Measurements from ENCODE around the gene LPCAT1. TPM values are rescaled to one million over a fixed set of nuclear protein-coding genes. Genes with fewer than 3 reads are reported as not detected.

LPCAT1 gene
- total RNA-seq, 1 experiment from 2014 or later: 75.0 TPM

DNA sequence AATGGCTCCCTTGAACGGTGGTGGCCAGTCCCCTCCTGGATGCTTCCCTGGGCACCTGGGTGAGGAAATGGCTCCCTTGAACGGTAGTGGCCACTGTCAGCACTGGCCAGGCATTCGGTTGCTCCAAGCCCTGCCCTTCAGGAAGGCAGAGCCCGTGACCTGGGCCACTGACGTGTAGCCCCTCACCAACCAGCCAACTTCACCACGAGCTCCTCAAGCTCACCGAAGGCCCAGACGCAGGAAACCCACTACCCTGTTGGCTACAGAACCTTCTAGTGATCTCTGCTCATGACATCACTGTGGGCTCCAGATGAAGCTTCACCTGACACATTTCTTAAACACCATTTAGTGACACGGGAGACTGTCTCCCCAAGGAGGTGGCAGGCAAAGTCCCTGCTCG lies 87.7 kb downstream of the LPCAT1 start:
- TF ChIP-seq SP1 (IDR thresholded peaks at IDR 0.05; ENCODE audit: low read depth): no peak
- no peak for TF ChIP-seq ZNF274 (IDR thresholded peaks at IDR 0.05; ENCODE audit: low read depth, low read length)
- no peak for TF ChIP-seq TCF7L2 (IDR thresholded peaks at IDR 0.05; ENCODE audit: borderline replicate concordance, extremely low read depth, insufficient read depth, insufficient read length)
- TF ChIP-seq, protein P1, sequence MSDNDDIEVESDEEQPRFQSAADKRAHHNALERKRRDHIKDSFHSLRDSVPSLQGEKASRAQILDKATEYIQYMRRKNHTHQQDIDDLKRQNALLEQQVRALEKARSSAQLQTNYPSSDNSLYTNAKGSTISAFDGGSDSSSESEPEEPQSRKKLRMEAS (IDR thresholded peaks at IDR 0.05): no peak
- TF ChIP-seq, protein P2, sequence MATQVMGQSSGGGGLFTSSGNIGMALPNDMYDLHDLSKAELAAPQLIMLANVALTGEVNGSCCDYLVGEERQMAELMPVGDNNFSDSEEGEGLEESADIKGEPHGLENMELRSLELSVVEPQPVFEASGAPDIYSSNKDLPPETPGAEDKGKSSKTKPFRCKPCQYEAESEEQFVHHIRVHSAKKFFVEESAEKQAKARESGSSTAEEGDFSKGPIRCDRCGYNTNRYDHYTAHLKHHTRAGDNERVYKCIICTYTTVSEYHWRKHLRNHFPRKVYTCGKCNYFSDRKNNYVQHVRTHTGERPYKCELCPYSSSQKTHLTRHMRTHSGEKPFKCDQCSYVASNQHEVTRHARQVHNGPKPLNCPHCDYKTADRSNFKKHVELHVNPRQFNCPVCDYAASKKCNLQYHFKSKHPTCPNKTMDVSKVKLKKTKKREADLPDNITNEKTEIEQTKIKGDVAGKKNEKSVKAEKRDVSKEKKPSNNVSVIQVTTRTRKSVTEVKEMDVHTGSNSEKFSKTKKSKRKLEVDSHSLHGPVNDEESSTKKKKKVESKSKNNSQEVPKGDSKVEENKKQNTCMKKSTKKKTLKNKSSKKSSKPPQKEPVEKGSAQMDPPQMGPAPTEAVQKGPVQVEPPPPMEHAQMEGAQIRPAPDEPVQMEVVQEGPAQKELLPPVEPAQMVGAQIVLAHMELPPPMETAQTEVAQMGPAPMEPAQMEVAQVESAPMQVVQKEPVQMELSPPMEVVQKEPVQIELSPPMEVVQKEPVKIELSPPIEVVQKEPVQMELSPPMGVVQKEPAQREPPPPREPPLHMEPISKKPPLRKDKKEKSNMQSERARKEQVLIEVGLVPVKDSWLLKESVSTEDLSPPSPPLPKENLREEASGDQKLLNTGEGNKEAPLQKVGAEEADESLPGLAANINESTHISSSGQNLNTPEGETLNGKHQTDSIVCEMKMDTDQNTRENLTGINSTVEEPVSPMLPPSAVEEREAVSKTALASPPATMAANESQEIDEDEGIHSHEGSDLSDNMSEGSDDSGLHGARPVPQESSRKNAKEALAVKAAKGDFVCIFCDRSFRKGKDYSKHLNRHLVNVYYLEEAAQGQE (IDR thresholded peaks at IDR 0.05; ENCODE audit: low read depth): no peak
- intact Hi-C loops (cut with micrococcal nuclease): no loop called here
- ATAC-seq (no peak), DNase-seq (ENCODE audit: low read depth, low spot score) (no peak)
- no peak overlapping the region for H3K27ac ChIP-seq (ENCODE audit: low read depth, low read length)
- H2AFZ ChIP-seq (ENCODE audit: low read depth, low read length, poor library complexity, severe bottlenecking): no peak overlapping the region
- peaks cover 5 to 10% of the 10 kb centered on the region in 2 experiments for H3K4me1 ChIP-seq (ENCODE audit: control insufficient read depth in 1 of 2, insufficient read depth in 2 of 2, low read length in 2 of 2)
- no peak overlapping the region for H3K4me2 ChIP-seq (ENCODE audit: low read length)
- H3K9me2 ChIP-seq (ENCODE audit: insufficient read depth): no peaks in the 10 kb centered on the region
- H3K36me3 ChIP-seq (ENCODE audit: control insufficient read depth in 1 of 2, insufficient read depth in 2 of 2, low read length in 2 of 2): no peaks in the 10 kb centered on the region
- H4K20me1 ChIP-seq (ENCODE audit: insufficient read depth): no peaks in the 10 kb centered on the region
- no peaks in the 10 kb centered on the region for H3K27me3 ChIP-seq (ENCODE audit: insufficient read depth, low read length)
- POLR2A ChIA-PET: no interaction called here
- RAD21 ChIA-PET (ENCODE audit: low non-redundant PET in 1 of 2, low total read pairs in 2 of 2, uncharacterized antibody in 2 of 2, unreplicated experiment in 2 of 2): no interaction called here
- H3K9me3 ChIP-seq (ENCODE audit: control insufficient read depth in 1 of 2, insufficient read depth in 1 of 2, low read depth in 1 of 2, low read length in 2 of 2): no peaks in the 10 kb centered on the region
- no TSS peak for BruUV-seq (replicated peaks)
- no peak overlapping the region for H3K9ac ChIP-seq (ENCODE audit: low read length)
- H3K4me3 ChIP-seq (replicated peaks in 1 of 2; ENCODE audit: low read depth in 1 of 2, low read length in 2 of 2): no peak overlapping the region
- no peaks in the 10 kb centered on the region for H3K79me2 ChIP-seq (ENCODE audit: insufficient read depth, low read length)
- CTCF ChIA-PET: no interaction called here

DNA sequence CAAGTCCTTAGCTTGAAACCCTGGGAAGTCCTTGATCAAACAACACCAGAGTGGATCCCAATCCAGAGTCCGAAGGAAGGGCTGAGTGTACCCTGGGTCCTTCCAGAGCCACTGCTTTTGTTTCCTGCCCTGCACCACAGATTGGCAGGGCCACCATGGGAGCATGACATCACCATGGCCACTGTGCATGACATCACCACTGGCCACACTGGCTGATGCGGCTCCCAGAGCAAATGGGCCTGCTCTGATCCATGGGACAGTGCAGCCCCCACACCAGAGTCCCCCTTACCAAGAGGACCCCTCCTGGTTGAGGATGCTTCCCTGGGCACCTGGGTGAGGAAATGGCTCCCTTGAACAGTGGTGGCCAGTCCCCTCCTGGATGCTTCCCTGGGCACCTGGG lies 88.4 kb downstream of the LPCAT1 start:
- H3K27ac ChIP-seq (ENCODE audit: low read depth, low read length): no peak overlapping the region
- no peaks in the 10 kb centered on the region for H3K9me2 ChIP-seq (ENCODE audit: insufficient read depth)
- H3K4me3 ChIP-seq (replicated peaks in 1 of 2; ENCODE audit: low read depth in 1 of 2, low read length in 2 of 2): no peak overlapping the region
- no peak overlapping the region for H3K4me2 ChIP-seq (ENCODE audit: low read length)
- H3K36me3 ChIP-seq (ENCODE audit: control insufficient read depth in 1 of 2, insufficient read depth in 2 of 2, low read length in 2 of 2): no peaks in the 10 kb centered on the region
- H3K4me1 ChIP-seq (ENCODE audit: control insufficient read depth in 1 of 2, insufficient read depth in 2 of 2, low read length in 2 of 2): peaks cover 5 to 10% of the 10 kb centered on the region in 2 experiments
- H3K9ac ChIP-seq (ENCODE audit: low read length): no peak overlapping the region
- intact Hi-C loops (cut with micrococcal nuclease): no loop called here
- TF ChIP-seq ZFX (IDR thresholded peaks at IDR 0.05): no peak
- no peak for TF ChIP-seq FOSL1 (IDR thresholded peaks at IDR 0.05; ENCODE audit: low read depth)
- TF ChIP-seq CBX3 (IDR thresholded peaks at IDR 0.05; ENCODE audit: low read depth): no peak
- TF ChIP-seq, protein P3, sequence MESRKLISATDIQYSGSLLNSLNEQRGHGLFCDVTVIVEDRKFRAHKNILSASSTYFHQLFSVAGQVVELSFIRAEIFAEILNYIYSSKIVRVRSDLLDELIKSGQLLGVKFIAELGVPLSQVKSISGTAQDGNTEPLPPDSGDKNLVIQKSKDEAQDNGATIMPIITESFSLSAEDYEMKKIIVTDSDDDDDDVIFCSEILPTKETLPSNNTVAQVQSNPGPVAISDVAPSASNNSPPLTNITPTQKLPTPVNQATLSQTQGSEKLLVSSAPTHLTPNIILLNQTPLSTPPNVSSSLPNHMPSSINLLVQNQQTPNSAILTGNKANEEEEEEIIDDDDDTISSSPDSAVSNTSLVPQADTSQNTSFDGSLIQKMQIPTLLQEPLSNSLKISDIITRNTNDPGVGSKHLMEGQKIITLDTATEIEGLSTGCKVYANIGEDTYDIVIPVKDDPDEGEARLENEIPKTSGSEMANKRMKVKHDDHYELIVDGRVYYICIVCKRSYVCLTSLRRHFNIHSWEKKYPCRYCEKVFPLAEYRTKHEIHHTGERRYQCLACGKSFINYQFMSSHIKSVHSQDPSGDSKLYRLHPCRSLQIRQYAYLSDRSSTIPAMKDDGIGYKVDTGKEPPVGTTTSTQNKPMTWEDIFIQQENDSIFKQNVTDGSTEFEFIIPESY (IDR thresholded peaks at IDR 0.05; ENCODE audit: extremely low read depth, insufficient replicate concordance, low read length): no peak
- TF ChIP-seq, protein P2 (IDR thresholded peaks at IDR 0.05; ENCODE audit: low read depth): no peak
- TF ChIP-seq JUND (IDR thresholded peaks at IDR 0.05): no peak
- POLR2A ChIA-PET: no interaction called here
- ATAC-seq (no peak), DNase-seq (ENCODE audit: low read depth, low spot score) (no peak)
- H3K27me3 ChIP-seq (ENCODE audit: insufficient read depth, low read length): no peaks in the 10 kb centered on the region
- H3K79me2 ChIP-seq (ENCODE audit: insufficient read depth, low read length): no peaks in the 10 kb centered on the region
- no peak overlapping the region for H2AFZ ChIP-seq (ENCODE audit: low read depth, low read length, poor library complexity, severe bottlenecking)
- RAD21 ChIA-PET (ENCODE audit: low non-redundant PET in 1 of 2, low total read pairs in 2 of 2, uncharacterized antibody in 2 of 2, unreplicated experiment in 2 of 2): no interaction called here
- H4K20me1 ChIP-seq (ENCODE audit: insufficient read depth): no peaks in the 10 kb centered on the region
- H3K9me3 ChIP-seq (ENCODE audit: control insufficient read depth in 1 of 2, insufficient read depth in 1 of 2, low read depth in 1 of 2, low read length in 2 of 2): no peaks in the 10 kb centered on the region
- CTCF ChIA-PET: no interaction called here
- no TSS peak for BruUV-seq (replicated peaks)

All from HCT116 (cell line).